B cell (primary cell): ENCODE results near the gene PPP1R12C. TPM values are rescaled to one million over a fixed set of nuclear protein-coding genes. Genes with fewer than 3 reads are reported as not detected.

ENCODE experiments used
- ATAC-seq: fragments of 200-7000 bp; cut with Tn5 transposase; one replicate; pipeline ENCODE4 v1.10.0; 2021; ENCODE audit warnings: low read depth, mild to moderate bottlenecking, moderate number of reproducible peaks, moderate library complexity
- CTCF ChIA-PET: fragments of 350-600 bp; sonication (Branson Sonifier 250); formaldehyde crosslinking; loops from one replicate; lab custom pipeline; 2021; ENCODE audit warnings: antibody characterized with exemption, inconsistent platforms; lab: Charles Lee
- POLR2A ChIA-PET: fragments of 350-600 bp; sonication (Branson Sonifier 250); formaldehyde crosslinking; loops from one replicate; lab custom pipeline; 2021; ENCODE audit warnings: antibody characterized with exemption; lab: Charles Lee
- DNase-seq: peaks from one replicate; pipeline ENCODE4 v3.0.0; 2013
- H2AFZ ChIP-seq: 2 replicates; pipeline ENCODE4 v1.6.1; 2012; ENCODE audit warnings: mild to moderate bottlenecking, low read depth, low read length; ENCODE audit not compliant: insufficient read depth, poor library complexity, severe bottlenecking
- H3K27ac ChIP-seq, 2 donors: 1 replicate in 1 of 2; 2 replicates in 1 of 2; pipeline ENCODE4 v1.5.1; 2012 to 2013; ENCODE audit warnings: low read length in 2 of 2, mild to moderate bottlenecking in 2 of 2, moderate library complexity in 1 of 2
- H3K27me3 ChIP-seq, 4 experiments: fragments of 200-600 bp in 1 of 4; sonication (generic) in 1 of 4; replicated peaks in 1 of 4; 1 replicate in 2 of 4; 2 replicates in 2 of 4; pipeline versions ENCODE4 v1.6.1 to v1.7.0; 2013 to 2016; ENCODE audit warnings: low read length in 3 of 4, mild to moderate bottlenecking in 2 of 4, mixed read lengths in 1 of 4, moderate library complexity in 1 of 4; ENCODE audit not compliant: insufficient read depth in 4 of 4, control insufficient read depth in 3 of 4; ENCODE audit errors: control extremely low read depth in 1 of 4
- H3K36me3 ChIP-seq, 2 experiments: replicated peaks in 1 of 2; 1 replicate in 1 of 2; 2 replicates in 1 of 2; pipeline versions ENCODE4 v1.6.1 to v1.7.1; 2013; ENCODE audit warnings: low read length in 1 of 2; ENCODE audit not compliant: insufficient read depth in 2 of 2, control insufficient read depth in 1 of 2; ENCODE audit errors: control extremely low read depth in 1 of 2, extremely low read depth in 1 of 2
- H3K4me1 ChIP-seq, 2 donors: fragments of 200-600 bp in 1 of 2; sonication (generic) in 1 of 2; 1 replicate in 1 of 2; 2 replicates in 1 of 2; pipeline versions ENCODE4 v1.5.1 to v1.6.1; 2013 to 2017; ENCODE audit warnings: low read length in 2 of 2; ENCODE audit not compliant: control insufficient read depth in 2 of 2, insufficient read depth in 2 of 2
- H3K4me2 ChIP-seq: replicated peaks from 2 replicates; pipeline ENCODE3; 2012; ENCODE audit warnings: mild to moderate bottlenecking, low read depth, low read length; ENCODE audit not compliant: poor library complexity, severe bottlenecking
- H3K4me3 ChIP-seq, 5 experiments: fragments of 200-600 bp in 1 of 5; sonication (generic) in 1 of 5; 1 replicate in 3 of 5; 2 replicates in 2 of 5; pipeline versions ENCODE4 v1.5.1 to v1.7.0; 2011 to 2016; ENCODE audit warnings: low read length in 4 of 5, mild to moderate bottlenecking in 4 of 5, low read depth in 2 of 5, control low read depth in 1 of 5, moderate library complexity in 1 of 5; ENCODE audit not compliant: insufficient read depth in 1 of 5; ENCODE audit errors: control extremely low read depth in 1 of 5, extremely low read depth in 1 of 5
- H3K79me2 ChIP-seq: fragments of 200-600 bp; sonication (generic); one replicate; pipeline ENCODE4 v1.6.0; 2016; ENCODE audit warnings: low read length; ENCODE audit not compliant: control insufficient read depth, insufficient read depth
- H3K9ac ChIP-seq: fragments of 200-600 bp; sonication (generic); 2 replicates; pipeline ENCODE4 v1.6.1; 2017; ENCODE audit warnings: mild to moderate bottlenecking, low read length, moderate library complexity
- H3K9me3 ChIP-seq, 3 donors: one replicate each; pipeline versions ENCODE4 v1.6.1 to v1.7.1; 2013; ENCODE audit warnings: low read length in 2 of 3; ENCODE audit not compliant: control insufficient read depth in 2 of 3, insufficient read depth in 1 of 3; ENCODE audit errors: control extremely low read depth in 1 of 3
- H4K20me1 ChIP-seq: 2 replicates; pipeline ENCODE4 v1.6.0; 2012; ENCODE audit warnings: mild to moderate bottlenecking, low read length; ENCODE audit not compliant: insufficient read depth, control insufficient read depth, poor library complexity, severe bottlenecking
- H3K27ac Mint-ChIP-seq: one replicate; pipeline ENCODE4 v1.8.0; 2021; ENCODE audit warnings: mixed read lengths
- H3K27me3 Mint-ChIP-seq: one replicate; pipeline ENCODE4 v1.8.0; 2021; ENCODE audit warnings: mixed read lengths
- H3K4me1 Mint-ChIP-seq: one replicate; pipeline ENCODE4 v1.8.0; 2021; ENCODE audit warnings: mixed read lengths
- H3K4me3 Mint-ChIP-seq: one replicate; pipeline ENCODE4 v1.8.0; 2021; ENCODE audit warnings: mixed read lengths
- H3K9me3 Mint-ChIP-seq: one replicate; pipeline ENCODE4 v1.8.0; 2022; ENCODE audit warnings: mixed read lengths; ENCODE audit not compliant: insufficient read depth
- CTCF ChIP-seq: fragments of 200-600 bp; IDR thresholded peaks from one replicate; pipeline ENCODE4 v1.8.0; 2022; ENCODE audit warnings: antibody characterized with exemption, mild to moderate bottlenecking
- EZH2 ChIP-seq: IDR thresholded peaks from 2 replicates; pipeline ENCODE4 v1.6.1; 2012; ENCODE audit warnings: borderline replicate concordance, low read depth, mild to moderate bottlenecking, moderate library complexity, low read length; ENCODE audit not compliant: insufficient read depth, poor library complexity, severe bottlenecking
- WGBS: methylation state at CpG from one replicate; pipeline ENCODE4 v1.1.5; 2013; ENCODE audit warnings: missing lambda C conversion rate; ENCODE audit not compliant: insufficient coverage; 5-methylcytosine and 5-hydroxymethylcytosine counted together
- intact Hi-C: fragments of 100-400 bp; cut with micrococcal nuclease; formaldehyde crosslinking; loops from one replicate; pipeline ENCODE4 v1.10.0; 2022
- polyA plus RNA-seq: library from polyadenylated mRNA; depleted of rRNA; stranded (reverse); fragments of >200 nt; gene quantifications from 2 replicates; pipeline ENCODE4 v1.2.3, GENCODE V29; 2012
- total RNA-seq, 2 donors: library from RNA; stranded (reverse); fragments of 120-200 nt in 1 of 2; gene quantifications; 1 replicate in 1 of 2; 2 replicates in 1 of 2; pipeline versions ENCODE4 v1.2.3 to v1.2.4, GENCODE V29; 2013 to 2022

The PPP1R12C gene
- total and polyA plus RNA-seq, 2 donors (not counting 1 experiment from before 2014, with no cell fraction given), result 145 to 179 TPM

- Histone ChIP-seq H2AFZ (no peak overlapping the region), H4K20me1 (peaks cover 10% of the 10 kb centered on the region), H3K27ac (no peak overlapping the region), H3K36me3 (peaks cover 0 to 28% of the 10 kb centered on the region in 2 experiments), H3K9ac (no peak overlapping the region), H3K79me2 (no peaks in the 10 kb centered on the region), H3K4me3 (no peak overlapping the region), H3K9me3 (no peaks in the 10 kb centered on the region), H3K27me3 (no peaks in the 10 kb centered on the region), H3K4me1 (peaks cover 6 to 8% of the 10 kb centered on the region in 2 donors), H3K4me2 (no peak overlapping the region)
- ATAC-seq, result no peak
- Mint-ChIP-seq H3K4me3 (no peak overlapping the region), H3K27me3 (no peaks in the 10 kb centered on the region), H3K4me1 (peaks cover 8% of the 10 kb centered on the region), H3K9me3 (no peaks in the 10 kb centered on the region), H3K27ac (no peak overlapping the region)
- no peak for DNase-seq
- intact Hi-C loops, result no loop called here
- ChIA-PET POLR2A (no interaction called here), CTCF (no interaction called here)
- WGBS, result 87% methylated on average over 10 of the region's 11 CpGs
- TF ChIP-seq EZH2 (no peak), CTCF (no peak)
Measured at GRCh38 chr19:55042688-55043087, 74.7 kb downstream of the PPP1R12C start.

GRCh38 chr19:55042344-55042678 is 75.1 kb downstream of the PPP1R12C start:
- Mint-ChIP-seq H3K27ac (no peak overlapping the region), H3K27me3 (no peaks in the 10 kb centered on the region), H3K9me3 (no peaks in the 10 kb centered on the region), H3K4me3 (no peak overlapping the region), H3K4me1 (peaks cover 8% of the 10 kb centered on the region)
- no peak for DNase-seq
- Histone ChIP-seq H4K20me1 (peaks cover 10% of the 10 kb centered on the region), H3K4me1 (peaks cover 6 to 8% of the 10 kb centered on the region in 2 donors), H2AFZ (no peak overlapping the region), H3K27ac (no peak overlapping the region), H3K9me3 (no peaks in the 10 kb centered on the region), H3K9ac (no peak overlapping the region), H3K79me2 (no peaks in the 10 kb centered on the region), H3K36me3 (peaks cover 0 to 24% of the 10 kb centered on the region in 2 experiments), H3K4me3 (no peak overlapping the region), H3K4me2 (peak overlapping the region; percentile 18), H3K27me3 (no peaks in the 10 kb centered on the region)
- intact Hi-C loops, result no loop called here
- POLR2A ChIA-PET, result no interaction called here
- no peak for ATAC-seq
- no peak for TF ChIP-seq EZH2
- no peak for TF ChIP-seq CTCF
- 53% methylated on average over 7 of the region's 9 CpGs for WGBS
- CTCF ChIA-PET, result no interaction called here
